ENCODE results near the gene INF2.

- TF ChIP-seq EZH2 (IDR thresholded peaks at IDR 0.05; ENCODE audit: insufficient read depth, poor library complexity, severe bottlenecking): no peak
- TF ChIP-seq EZH2phosphoT487 (IDR thresholded peaks at IDR 0.05; ENCODE audit: insufficient read depth, low read depth): no peak
These were observed at the start of gene INF2 for GRCh38 chr14:104689109-104689880.

Measured in GM23248 (cell line).